B cell (primary cell): Measurements from ENCODE around the gene NKG7. TPM values are rescaled to one million over a fixed set of nuclear protein-coding genes. Genes with fewer than 3 reads are reported as not detected.

Experiments
- ATAC-seq: fragments of 200-7000 bp; cut with Tn5 transposase; one replicate; pipeline ENCODE4 v1.10.0; 2021; ENCODE audit warnings: low read depth, mild to moderate bottlenecking, moderate number of reproducible peaks, moderate library complexity
- CTCF ChIA-PET: fragments of 350-600 bp; sonication (Branson Sonifier 250); formaldehyde crosslinking; loops from one replicate; lab custom pipeline; 2021; ENCODE audit warnings: antibody characterized with exemption, inconsistent platforms; lab: Charles Lee
- POLR2A ChIA-PET: fragments of 350-600 bp; sonication (Branson Sonifier 250); formaldehyde crosslinking; loops from one replicate; lab custom pipeline; 2021; ENCODE audit warnings: antibody characterized with exemption; lab: Charles Lee
- DNase-seq: peaks from one replicate; pipeline ENCODE4 v3.0.0; 2013
- H2AFZ ChIP-seq: 2 replicates; pipeline ENCODE4 v1.6.1; 2012; ENCODE audit warnings: mild to moderate bottlenecking, low read depth, low read length; ENCODE audit not compliant: insufficient read depth, poor library complexity, severe bottlenecking
- H3K27ac ChIP-seq, 2 donors: 1 replicate in 1 of 2; 2 replicates in 1 of 2; pipeline ENCODE4 v1.5.1; 2012 to 2013; ENCODE audit warnings: low read length in 2 of 2, mild to moderate bottlenecking in 2 of 2, moderate library complexity in 1 of 2
- H3K27me3 ChIP-seq, 4 experiments: fragments of 200-600 bp in 1 of 4; sonication (generic) in 1 of 4; replicated peaks in 1 of 4; 1 replicate in 2 of 4; 2 replicates in 2 of 4; pipeline versions ENCODE4 v1.6.1 to v1.7.0; 2013 to 2016; ENCODE audit warnings: low read length in 3 of 4, mild to moderate bottlenecking in 2 of 4, mixed read lengths in 1 of 4, moderate library complexity in 1 of 4; ENCODE audit not compliant: insufficient read depth in 4 of 4, control insufficient read depth in 3 of 4; ENCODE audit errors: control extremely low read depth in 1 of 4
- H3K36me3 ChIP-seq, 2 experiments: replicated peaks in 1 of 2; 1 replicate in 1 of 2; 2 replicates in 1 of 2; pipeline versions ENCODE4 v1.6.1 to v1.7.1; 2013; ENCODE audit warnings: low read length in 1 of 2; ENCODE audit not compliant: insufficient read depth in 2 of 2, control insufficient read depth in 1 of 2; ENCODE audit errors: control extremely low read depth in 1 of 2, extremely low read depth in 1 of 2
- H3K4me1 ChIP-seq, 2 donors: fragments of 200-600 bp in 1 of 2; sonication (generic) in 1 of 2; 1 replicate in 1 of 2; 2 replicates in 1 of 2; pipeline versions ENCODE4 v1.5.1 to v1.6.1; 2013 to 2017; ENCODE audit warnings: low read length in 2 of 2; ENCODE audit not compliant: control insufficient read depth in 2 of 2, insufficient read depth in 2 of 2
- H3K4me2 ChIP-seq: replicated peaks from 2 replicates; pipeline ENCODE3; 2012; ENCODE audit warnings: mild to moderate bottlenecking, low read depth, low read length; ENCODE audit not compliant: poor library complexity, severe bottlenecking
- H3K4me3 ChIP-seq, 5 experiments: fragments of 200-600 bp in 1 of 5; sonication (generic) in 1 of 5; 1 replicate in 3 of 5; 2 replicates in 2 of 5; pipeline versions ENCODE4 v1.5.1 to v1.7.0; 2011 to 2016; ENCODE audit warnings: low read length in 4 of 5, mild to moderate bottlenecking in 4 of 5, low read depth in 2 of 5, control low read depth in 1 of 5, moderate library complexity in 1 of 5; ENCODE audit not compliant: insufficient read depth in 1 of 5; ENCODE audit errors: control extremely low read depth in 1 of 5, extremely low read depth in 1 of 5
- H3K79me2 ChIP-seq: fragments of 200-600 bp; sonication (generic); one replicate; pipeline ENCODE4 v1.6.0; 2016; ENCODE audit warnings: low read length; ENCODE audit not compliant: control insufficient read depth, insufficient read depth
- H3K9ac ChIP-seq: fragments of 200-600 bp; sonication (generic); 2 replicates; pipeline ENCODE4 v1.6.1; 2017; ENCODE audit warnings: mild to moderate bottlenecking, low read length, moderate library complexity
- H3K9me3 ChIP-seq, 3 donors: one replicate each; pipeline versions ENCODE4 v1.6.1 to v1.7.1; 2013; ENCODE audit warnings: low read length in 2 of 3; ENCODE audit not compliant: control insufficient read depth in 2 of 3, insufficient read depth in 1 of 3; ENCODE audit errors: control extremely low read depth in 1 of 3
- H4K20me1 ChIP-seq: 2 replicates; pipeline ENCODE4 v1.6.0; 2012; ENCODE audit warnings: mild to moderate bottlenecking, low read length; ENCODE audit not compliant: insufficient read depth, control insufficient read depth, poor library complexity, severe bottlenecking
- H3K27ac Mint-ChIP-seq: one replicate; pipeline ENCODE4 v1.8.0; 2021; ENCODE audit warnings: mixed read lengths
- H3K27me3 Mint-ChIP-seq: one replicate; pipeline ENCODE4 v1.8.0; 2021; ENCODE audit warnings: mixed read lengths
- H3K4me1 Mint-ChIP-seq: one replicate; pipeline ENCODE4 v1.8.0; 2021; ENCODE audit warnings: mixed read lengths
- H3K4me3 Mint-ChIP-seq: one replicate; pipeline ENCODE4 v1.8.0; 2021; ENCODE audit warnings: mixed read lengths
- H3K9me3 Mint-ChIP-seq: one replicate; pipeline ENCODE4 v1.8.0; 2022; ENCODE audit warnings: mixed read lengths; ENCODE audit not compliant: insufficient read depth
- EZH2 ChIP-seq: IDR thresholded peaks from 2 replicates; pipeline ENCODE4 v1.6.1; 2012; ENCODE audit warnings: borderline replicate concordance, low read depth, mild to moderate bottlenecking, moderate library complexity, low read length; ENCODE audit not compliant: insufficient read depth, poor library complexity, severe bottlenecking
- WGBS: methylation state at CpG from one replicate; pipeline ENCODE4 v1.1.5; 2013; ENCODE audit warnings: missing lambda C conversion rate; ENCODE audit not compliant: insufficient coverage; 5-methylcytosine and 5-hydroxymethylcytosine counted together
- intact Hi-C: fragments of 100-400 bp; cut with micrococcal nuclease; formaldehyde crosslinking; loops from one replicate; pipeline ENCODE4 v1.10.0; 2022
- polyA plus RNA-seq: library from polyadenylated mRNA; depleted of rRNA; stranded (reverse); fragments of >200 nt; gene quantifications from 2 replicates; pipeline ENCODE4 v1.2.3, GENCODE V29; 2012
- total RNA-seq, 2 donors: library from RNA; stranded (reverse); fragments of 120-200 nt in 1 of 2; gene quantifications; 1 replicate in 1 of 2; 2 replicates in 1 of 2; pipeline versions ENCODE4 v1.2.3 to v1.2.4, GENCODE V29; 2013 to 2022
- TF ChIP-seq, protein P1 (sequence below): fragments of 200-600 bp; IDR thresholded peaks from one replicate; pipeline ENCODE4 v1.8.0; 2022; ENCODE audit warnings: antibody characterized with exemption, mild to moderate bottlenecking

The NKG7 gene
- total and polyA plus RNA-seq, 2 donors (not counting 1 experiment from before 2014, with no cell fraction given) = 1.9 to 6.6 TPM

DNA sequence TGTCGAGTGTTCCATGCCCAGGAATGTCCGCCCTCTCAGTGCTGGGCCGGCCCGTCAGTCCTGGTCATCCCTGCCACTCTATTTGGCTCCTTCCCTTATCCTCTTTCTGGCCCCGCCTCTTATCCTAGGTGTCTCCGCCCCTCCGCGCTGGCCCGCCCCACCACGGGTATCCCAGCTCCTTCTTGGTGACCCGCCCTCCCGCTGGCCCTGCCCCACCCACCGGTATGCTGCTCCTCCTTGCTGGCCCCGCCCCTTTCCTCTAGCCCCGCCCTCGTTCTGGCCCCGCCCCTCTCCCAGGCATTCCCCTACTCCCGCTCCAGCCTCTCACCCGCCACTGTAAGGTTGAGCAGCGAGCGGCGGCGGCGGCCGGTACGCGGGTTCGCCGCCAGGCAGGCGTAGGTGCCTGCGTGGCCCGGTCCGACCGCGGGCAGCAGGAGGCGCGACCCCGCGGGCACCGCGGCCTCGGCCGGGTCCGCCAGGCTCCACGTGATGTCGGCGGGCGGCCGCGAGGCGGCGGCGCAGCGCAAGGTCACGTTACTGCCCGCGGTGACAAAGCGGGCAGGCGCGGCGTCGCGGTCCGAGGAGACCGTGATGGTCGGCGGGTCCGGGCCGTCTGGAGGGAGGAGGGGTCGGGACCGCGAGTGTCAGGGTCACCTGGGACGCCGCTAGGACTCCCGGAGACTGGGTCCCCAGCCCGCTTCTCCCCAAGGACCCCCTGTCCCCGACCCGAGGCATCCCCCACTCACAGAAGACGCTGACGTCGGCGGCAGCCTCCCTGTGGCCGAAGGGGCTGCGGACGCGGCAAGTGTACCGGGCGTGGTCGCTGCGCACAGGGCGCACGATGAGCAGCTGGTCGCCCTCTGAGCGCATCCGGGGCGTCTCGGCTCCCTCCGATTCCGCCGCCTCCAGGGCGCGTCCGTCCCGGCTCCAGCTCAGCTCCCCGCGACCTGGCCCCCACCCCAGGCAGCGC lies 32.5 kb downstream of the NKG7 start:
- no peaks in the 10 kb centered on the region for H3K36me3 ChIP-seq
- H3K4me1 ChIP-seq = peaks cover 35 to 54% of the 10 kb centered on the region in 2 donors
- intact Hi-C loops = loop anchor here (1.0 to 2.0 kb wide), 11 partner anchors 27 to 363 kb away; partner anchors contain the start of genes CTU1, SIGLEC10 and ZNF175
- ChIA-PET CTCF (interaction anchor here (0.6 to 7.0 kb wide), 20 partner anchors 17 to 438 kb away, joined by 3 to 70 read pairs (median 5); partner anchors contain the start of gene SIGLEC10), POLR2A (interaction anchor here (0.7 to 2.0 kb wide), 4 partner anchors 26 to 78 kb away, joined by 7 to 11 read pairs (median 10); partner anchors contain the start of gene SIGLEC10)
- peak overlapping the region; percentile 77 for H2AFZ ChIP-seq
- peaks cover 47% of the 10 kb centered on the region for H3K4me1 Mint-ChIP-seq
- peak overlapping the region; percentile 65 for H3K9ac ChIP-seq
- no peaks in the 10 kb centered on the region for H3K9me3 ChIP-seq
- H3K27ac ChIP-seq = peak overlapping the region; percentile 50 to 64
- no peaks in the 10 kb centered on the region for H3K79me2 ChIP-seq
- H3K4me3 Mint-ChIP-seq = peak overlapping the region; percentile 97
- H3K27me3 Mint-ChIP-seq = no peaks in the 10 kb centered on the region
- H4K20me1 ChIP-seq = no peaks in the 10 kb centered on the region
- no peaks in the 10 kb centered on the region for H3K9me3 Mint-ChIP-seq
- TF ChIP-seq EZH2 = no peak
- TF ChIP-seq, protein P1, sequence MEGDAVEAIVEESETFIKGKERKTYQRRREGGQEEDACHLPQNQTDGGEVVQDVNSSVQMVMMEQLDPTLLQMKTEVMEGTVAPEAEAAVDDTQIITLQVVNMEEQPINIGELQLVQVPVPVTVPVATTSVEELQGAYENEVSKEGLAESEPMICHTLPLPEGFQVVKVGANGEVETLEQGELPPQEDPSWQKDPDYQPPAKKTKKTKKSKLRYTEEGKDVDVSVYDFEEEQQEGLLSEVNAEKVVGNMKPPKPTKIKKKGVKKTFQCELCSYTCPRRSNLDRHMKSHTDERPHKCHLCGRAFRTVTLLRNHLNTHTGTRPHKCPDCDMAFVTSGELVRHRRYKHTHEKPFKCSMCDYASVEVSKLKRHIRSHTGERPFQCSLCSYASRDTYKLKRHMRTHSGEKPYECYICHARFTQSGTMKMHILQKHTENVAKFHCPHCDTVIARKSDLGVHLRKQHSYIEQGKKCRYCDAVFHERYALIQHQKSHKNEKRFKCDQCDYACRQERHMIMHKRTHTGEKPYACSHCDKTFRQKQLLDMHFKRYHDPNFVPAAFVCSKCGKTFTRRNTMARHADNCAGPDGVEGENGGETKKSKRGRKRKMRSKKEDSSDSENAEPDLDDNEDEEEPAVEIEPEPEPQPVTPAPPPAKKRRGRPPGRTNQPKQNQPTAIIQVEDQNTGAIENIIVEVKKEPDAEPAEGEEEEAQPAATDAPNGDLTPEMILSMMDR = peak; percentile 22
- 3% methylated on average over 102 of the region's 107 CpGs for WGBS
- ATAC-seq (peak; percentile 82), DNase-seq (peak; percentile 94)
- H3K27ac Mint-ChIP-seq = peak overlapping the region; percentile 86
- no peaks in the 10 kb centered on the region for H3K27me3 ChIP-seq
- H3K4me2 ChIP-seq = peak overlapping the region; percentile 80
- peak overlapping the region; percentile 11 to 77 (median 58) for H3K4me3 ChIP-seq
